GM21723 (cell line): ENCODE measurements around the gene ZNF575.

Experiments used
- ATAC-seq: cut with Tn5 transposase; IDR thresholded peaks from one replicate; pipeline ENCODE4 v1.9.1; 2021; ENCODE audit warnings: mild to moderate bottlenecking, moderate library complexity; ENCODE audit not compliant: unreplicated experiment

ZNF575 gene

GRCh38 chr19:43532962-43533545 lies at the start of gene ZNF575:
Gene ZNF575, plus strand, starts transcription at chr19:43533188. Its CDS starts 1,235 bp downstream, at chr19:43534423.
- peak; percentile 56 for ATAC-seq

- ATAC-seq, result no peak
Measured at GRCh38 chr19:43483281-43483680, 49.7 kb upstream of the ZNF575 start.

GRCh38 chr19:43485951-43486350 lies 47.0 kb upstream of the ZNF575 start:
- no peak for ATAC-seq

GRCh38 chr19:43486412-43486811 lies 46.6 kb upstream of the ZNF575 start:
- no peak for ATAC-seq

- no peak for ATAC-seq
Measured at GRCh38 chr19:43488179-43488578, 44.8 kb upstream of the ZNF575 start.

GRCh38 chr19:43489310-43489709 lies 43.7 kb upstream of the ZNF575 start:
- ATAC-seq, result no peak

- no peak for ATAC-seq
Measured at GRCh38 chr19:43489979-43490599, 42.9 kb upstream of the ZNF575 start.

- ATAC-seq, result no peak
Measured at GRCh38 chr19:43490759-43491158, 42.2 kb upstream of the ZNF575 start.

GRCh38 chr19:43495082-43495481 lies 37.9 kb upstream of the ZNF575 start:
- no peak for ATAC-seq

GRCh38 chr19:43496960-43497359 lies 36.0 kb upstream of the ZNF575 start:
- ATAC-seq, result no peak

GRCh38 chr19:43498233-43498842 lies 34.6 kb upstream of the ZNF575 start:
- no peak for ATAC-seq

- no peak for ATAC-seq
Measured at GRCh38 chr19:43499042-43499441, 33.9 kb upstream of the ZNF575 start.

GRCh38 chr19:43501661-43502418 lies 31.1 kb upstream of the ZNF575 start:
- no peak for ATAC-seq

GRCh38 chr19:43502419-43502976 lies 30.5 kb upstream of the ZNF575 start:
- no peak for ATAC-seq

- peak; percentile 84 for ATAC-seq
Measured at GRCh38 chr19:43503501-43504425, 29.2 kb upstream of the ZNF575 start.

GRCh38 chr19:43504426-43505185 lies 28.4 kb upstream of the ZNF575 start, which contains the start of gene PHLDB3:
Gene PHLDB3, minus strand, starts transcription at chr19:43504746. Its CDS starts 628 bp downstream, at chr19:43504118.
- ATAC-seq, result peak; percentile 21

GRCh38 chr19:43505186-43505456 lies 27.9 kb upstream of the ZNF575 start:
- no peak for ATAC-seq

- no peak for ATAC-seq
Measured at GRCh38 chr19:43505941-43506340, 27.0 kb upstream of the ZNF575 start.

- ATAC-seq, result no peak
Measured at GRCh38 chr19:43506629-43507028, 26.4 kb upstream of the ZNF575 start.

GRCh38 chr19:43507880-43508279 lies 25.1 kb upstream of the ZNF575 start:
- ATAC-seq, result no peak
